ENCODE measurements around the gene NADSYN1.

NADSYN1 gene

DNA sequence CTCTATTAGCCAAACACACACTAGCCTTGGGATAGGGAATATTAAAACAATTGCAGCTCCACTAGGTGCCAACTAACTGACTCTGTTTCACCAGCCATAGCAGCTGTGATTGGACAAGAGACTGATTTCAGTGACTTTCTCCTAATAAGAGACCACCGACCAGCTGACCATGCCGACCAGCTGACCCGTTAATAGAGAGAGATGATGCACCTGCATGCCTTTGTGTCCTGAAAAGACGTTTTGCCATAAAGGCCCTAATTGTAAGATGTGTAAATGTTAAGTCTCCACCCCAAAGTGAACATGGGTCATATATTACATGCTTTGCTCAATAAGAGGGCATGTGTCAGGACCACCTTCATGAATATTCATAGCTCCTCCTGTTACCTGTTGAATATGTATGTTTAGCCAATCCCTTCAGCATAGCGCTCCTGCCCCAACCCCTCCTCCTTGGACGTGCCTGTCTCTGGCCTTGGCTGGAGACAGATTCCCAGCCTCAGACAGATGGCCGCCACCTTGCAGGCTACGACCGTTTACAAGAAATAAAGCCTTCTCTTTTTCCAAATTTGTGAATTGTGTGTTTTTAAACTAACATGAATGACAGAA, 1.3 kb upstream of the NADSYN1 start:
- DNase-seq (ENCODE audit: insufficient read length, low spot score) (no peak), FAIRE-seq (no peak)
- TF ChIP-seq, protein P1, sequence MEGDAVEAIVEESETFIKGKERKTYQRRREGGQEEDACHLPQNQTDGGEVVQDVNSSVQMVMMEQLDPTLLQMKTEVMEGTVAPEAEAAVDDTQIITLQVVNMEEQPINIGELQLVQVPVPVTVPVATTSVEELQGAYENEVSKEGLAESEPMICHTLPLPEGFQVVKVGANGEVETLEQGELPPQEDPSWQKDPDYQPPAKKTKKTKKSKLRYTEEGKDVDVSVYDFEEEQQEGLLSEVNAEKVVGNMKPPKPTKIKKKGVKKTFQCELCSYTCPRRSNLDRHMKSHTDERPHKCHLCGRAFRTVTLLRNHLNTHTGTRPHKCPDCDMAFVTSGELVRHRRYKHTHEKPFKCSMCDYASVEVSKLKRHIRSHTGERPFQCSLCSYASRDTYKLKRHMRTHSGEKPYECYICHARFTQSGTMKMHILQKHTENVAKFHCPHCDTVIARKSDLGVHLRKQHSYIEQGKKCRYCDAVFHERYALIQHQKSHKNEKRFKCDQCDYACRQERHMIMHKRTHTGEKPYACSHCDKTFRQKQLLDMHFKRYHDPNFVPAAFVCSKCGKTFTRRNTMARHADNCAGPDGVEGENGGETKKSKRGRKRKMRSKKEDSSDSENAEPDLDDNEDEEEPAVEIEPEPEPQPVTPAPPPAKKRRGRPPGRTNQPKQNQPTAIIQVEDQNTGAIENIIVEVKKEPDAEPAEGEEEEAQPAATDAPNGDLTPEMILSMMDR (IDR thresholded peaks at IDR 0.05; ENCODE audit: insufficient read depth, missing control alignments) = no peak

- TF ChIP-seq, protein P1 (IDR thresholded peaks at IDR 0.05; ENCODE audit: insufficient read depth, missing control alignments) = no peak
- DNase-seq (ENCODE audit: insufficient read length, low spot score) (no peak), FAIRE-seq (no peak)
These were observed 585 bp upstream of the NADSYN1 start for GRCh38 chr11:71452199-71453036.

DNA sequence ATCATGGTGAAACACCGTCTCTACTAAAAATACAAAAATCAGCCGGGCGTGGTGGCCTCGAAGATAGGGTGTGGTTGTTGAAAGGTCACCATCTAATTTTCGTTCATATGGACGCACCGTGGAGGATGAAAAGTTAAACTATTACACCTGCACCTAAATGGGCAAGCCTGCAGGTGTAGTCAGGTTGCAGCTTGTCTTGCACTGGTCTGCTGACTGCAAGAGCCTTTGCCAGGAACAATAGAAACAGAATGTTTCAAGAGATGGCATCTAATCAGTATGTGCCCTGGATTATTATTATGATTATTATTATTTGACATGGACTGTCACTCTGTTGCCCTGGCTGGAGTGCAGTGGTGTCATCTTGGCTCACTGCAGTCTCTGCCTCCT, 908 bp downstream of the NADSYN1 start:
- TF ChIP-seq, protein P1 (IDR thresholded peaks at IDR 0.05; ENCODE audit: insufficient read depth, missing control alignments) = no peak
- FAIRE-seq = no peak
- no peak for DNase-seq (ENCODE audit: insufficient read length, low spot score)

GRCh38 chr11:71454470-71455113, 1.6 kb downstream of the NADSYN1 start:
- DNase-seq (ENCODE audit: insufficient read length, low spot score) = no peak
- TF ChIP-seq, protein P1 (IDR thresholded peaks at IDR 0.05; ENCODE audit: insufficient read depth, missing control alignments) = no peak

DNA sequence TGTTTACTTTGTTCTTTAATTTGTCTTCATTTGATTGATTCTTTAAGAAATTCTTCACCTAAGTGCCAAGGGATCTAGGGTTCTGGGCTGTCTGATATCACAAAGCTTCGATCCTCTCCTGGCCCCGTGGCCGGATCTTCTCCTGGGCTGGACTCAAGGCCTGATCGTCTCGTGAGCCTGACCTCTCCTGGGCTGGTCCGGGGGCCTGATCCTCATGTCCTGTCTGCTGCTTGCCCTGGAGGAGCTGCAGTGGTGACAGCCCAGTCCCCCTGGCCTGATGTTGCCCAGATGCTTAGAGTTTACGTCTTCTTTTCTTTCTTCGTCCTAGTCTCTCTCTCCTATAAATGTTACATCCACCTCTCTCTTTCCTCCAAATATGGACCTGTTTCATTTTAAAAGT, 3.3 kb downstream of the NADSYN1 start:
- TF ChIP-seq, protein P1 (IDR thresholded peaks at IDR 0.05; ENCODE audit: insufficient read depth, missing control alignments) = no peak
- FAIRE-seq (no peak), DNase-seq (ENCODE audit: insufficient read length, low spot score) (no peak)

More at GRCh38 chr11:71454470-71455113, 1.6 kb downstream of the NADSYN1 start:
- no peak for FAIRE-seq

DNA sequence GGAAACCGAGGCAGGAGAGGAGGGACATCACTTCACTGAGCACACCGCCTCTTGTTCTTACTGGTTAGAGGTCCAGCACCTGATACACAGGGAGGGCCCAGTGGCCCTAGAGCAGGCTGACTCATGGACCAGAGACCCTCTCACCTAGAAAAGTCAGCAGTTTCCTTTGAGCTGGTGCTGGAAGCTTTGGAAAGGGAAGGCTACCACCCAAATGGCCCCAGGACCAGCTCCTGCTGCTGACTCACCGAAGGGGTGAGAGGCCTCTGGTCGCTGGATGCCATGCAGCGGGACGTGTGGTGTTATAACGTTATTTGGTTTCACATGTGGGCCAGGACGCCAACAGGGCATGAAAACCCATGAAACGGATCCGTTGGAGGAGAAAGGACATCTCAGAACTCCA, 3.8 kb downstream of the NADSYN1 start:
- no peak for FAIRE-seq
- TF ChIP-seq, protein P1 (IDR thresholded peaks at IDR 0.05; ENCODE audit: insufficient read depth, missing control alignments) = no peak
- no peak for DNase-seq (ENCODE audit: insufficient read length, low spot score)
